ENCODE data around the gene DUOX1.

The DUOX1 gene

DNA sequence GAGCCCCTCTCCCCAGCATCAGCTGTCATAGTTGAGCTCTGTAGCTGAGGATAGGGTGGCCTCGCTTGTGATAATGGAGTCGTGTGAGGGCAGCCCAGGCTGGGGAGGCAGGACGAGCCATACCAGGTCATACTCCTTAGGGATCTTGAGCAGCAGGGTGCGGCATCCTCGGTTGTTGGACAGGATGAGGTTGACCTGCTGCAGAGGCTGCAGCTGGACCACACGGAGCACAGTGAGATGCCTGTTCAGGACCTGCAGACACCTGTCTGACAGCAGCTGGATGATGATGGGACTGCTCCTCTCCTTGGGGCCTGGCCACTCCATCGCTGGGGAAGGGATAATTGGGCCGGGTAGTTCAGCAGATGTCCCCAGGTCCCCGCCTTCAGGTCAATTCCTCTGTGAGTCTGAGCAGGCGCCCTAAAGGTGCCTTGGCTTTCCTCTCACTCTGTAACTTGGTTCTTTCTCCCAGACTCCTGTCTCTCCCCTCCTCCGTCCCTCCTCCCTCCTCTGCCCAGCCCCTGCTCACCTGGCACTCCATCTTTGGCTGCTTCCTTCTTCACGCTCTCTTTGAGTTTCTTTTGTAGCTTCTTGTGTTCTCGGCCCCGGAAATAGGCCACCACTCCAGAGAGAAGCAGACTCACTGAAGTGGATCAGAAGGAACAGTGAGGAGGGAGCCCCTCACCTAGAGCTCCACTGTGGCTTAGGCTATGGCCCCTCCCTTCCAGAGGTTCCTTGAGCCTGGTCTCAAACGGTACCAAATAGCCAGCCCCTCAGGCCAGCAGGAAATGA lies 23.6 kb upstream of the DUOX1 start:
- DNase-seq = no peak

DNA sequence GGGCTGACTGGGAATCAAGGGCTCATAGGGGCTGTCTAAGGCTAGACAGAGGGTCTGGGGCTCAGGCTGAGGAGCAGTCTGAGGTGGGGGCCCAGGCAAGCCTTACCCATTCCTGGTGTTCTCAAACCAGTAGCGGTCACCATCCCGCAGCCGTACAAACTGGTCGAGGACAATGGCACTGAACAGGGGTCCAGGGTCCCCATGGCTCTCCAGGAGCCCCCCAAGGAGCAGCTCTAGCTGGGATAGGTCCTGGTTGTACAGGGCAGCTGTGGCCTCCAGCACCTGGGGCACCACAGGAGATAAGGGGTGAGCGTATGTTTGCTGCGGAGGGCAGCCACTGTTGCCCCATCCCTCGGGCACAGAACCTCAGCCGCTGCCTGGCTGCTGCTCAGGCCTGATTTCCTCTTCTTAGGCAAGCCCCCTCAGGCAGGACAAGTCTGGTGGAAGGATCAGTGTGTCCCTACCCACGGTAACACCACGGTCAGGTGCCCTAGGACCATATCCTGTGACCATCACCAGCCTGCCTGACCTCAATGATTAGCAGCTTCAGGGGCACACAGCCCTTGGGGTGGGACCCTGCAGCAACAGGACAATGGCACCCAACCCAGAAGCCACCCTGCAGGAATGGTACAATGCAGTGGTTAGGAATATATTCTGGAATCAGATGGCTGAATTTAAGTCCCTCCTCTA lies 21.7 kb upstream of the DUOX1 start:
- no peak for DNase-seq

DNA sequence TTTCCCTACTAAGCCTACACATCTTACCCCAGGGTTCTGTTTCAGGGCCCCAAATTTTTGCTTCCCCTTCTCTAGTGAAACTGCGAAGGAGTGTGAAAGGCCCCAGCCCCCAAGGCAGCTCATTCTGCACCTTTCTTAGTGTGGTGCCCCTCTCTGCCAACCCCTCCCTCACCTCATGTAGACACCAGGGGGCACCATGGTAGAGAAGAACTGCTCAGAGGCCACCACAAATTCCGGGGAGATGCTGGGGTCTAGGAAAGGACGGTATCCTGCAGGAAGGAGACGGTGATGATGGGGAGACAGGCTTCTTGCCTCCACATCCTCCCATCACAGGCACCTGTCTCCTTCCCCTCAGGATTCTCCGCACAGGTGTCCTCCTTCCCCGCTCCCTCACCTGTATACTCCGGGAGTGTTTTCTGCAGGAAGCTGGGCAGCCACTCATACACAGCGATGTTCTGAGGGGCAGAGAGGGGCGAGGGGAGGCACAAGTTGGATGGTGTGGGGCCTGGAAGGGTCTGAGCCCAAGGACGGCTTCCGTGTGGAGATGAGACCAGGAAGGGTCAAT lies 19.5 kb upstream of the DUOX1 start:
- no peak for DNase-seq

DNA sequence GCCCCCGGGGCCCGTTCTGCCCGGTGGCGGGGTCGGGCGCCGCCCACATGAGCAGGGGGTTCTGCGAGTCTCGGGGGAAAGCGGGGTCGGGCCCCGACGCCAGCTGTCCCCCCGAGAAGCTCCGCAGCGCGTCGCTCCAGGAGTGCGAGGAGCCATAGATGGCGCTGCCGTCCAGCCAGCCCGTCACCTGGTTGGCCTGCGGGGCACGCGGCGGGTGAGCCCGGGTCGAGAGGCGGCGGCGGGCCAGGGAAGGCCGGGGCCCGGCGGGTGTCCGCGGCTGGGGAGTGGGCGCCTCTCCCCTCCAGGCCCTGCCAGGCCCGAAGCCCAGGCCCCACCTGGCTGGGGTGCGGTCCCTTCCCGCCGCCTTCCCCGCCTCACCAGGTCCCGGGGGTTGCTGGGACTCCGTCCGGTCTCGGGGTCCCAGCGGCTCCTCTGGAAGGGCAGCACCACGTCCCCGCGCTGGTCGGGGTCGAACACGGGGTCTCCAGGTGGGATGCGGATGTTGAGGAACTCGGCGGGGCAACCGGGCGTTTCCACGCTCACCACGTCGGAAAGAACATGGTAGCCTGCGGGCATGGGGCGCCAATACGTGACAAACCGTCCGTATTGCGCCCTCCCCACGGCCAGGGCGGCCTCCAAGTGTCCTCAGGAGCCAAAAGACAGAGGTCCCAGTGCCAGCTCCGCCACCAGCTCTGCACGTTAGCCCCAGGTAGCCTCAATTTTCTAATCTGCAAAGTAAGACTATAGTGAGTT lies 18.2 kb upstream of the DUOX1 start:
- DNase-seq = no peak

DNA sequence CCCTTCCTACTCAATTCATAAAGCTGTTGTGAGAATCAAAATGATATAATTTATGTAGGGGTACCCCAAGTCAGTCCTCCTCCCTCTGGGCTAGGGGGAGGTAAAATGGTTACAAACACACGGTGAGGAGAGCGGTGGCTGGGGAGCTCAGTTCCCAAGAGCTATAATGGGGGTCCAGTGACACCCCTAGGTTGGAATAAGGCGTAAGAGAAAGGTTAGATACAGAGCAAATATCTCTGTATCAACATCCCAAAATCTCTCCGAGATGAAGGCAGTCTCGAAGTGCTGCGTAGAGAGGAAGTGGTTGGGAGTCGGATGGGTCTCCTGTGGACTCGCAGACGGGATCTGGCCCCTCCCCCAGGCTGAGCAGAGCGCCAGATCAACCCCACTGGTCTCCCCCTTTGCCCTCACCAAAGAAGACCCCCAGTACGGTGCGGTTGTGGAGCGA lies 17.6 kb upstream of the DUOX1 start:
- DNase-seq = no peak

DNA sequence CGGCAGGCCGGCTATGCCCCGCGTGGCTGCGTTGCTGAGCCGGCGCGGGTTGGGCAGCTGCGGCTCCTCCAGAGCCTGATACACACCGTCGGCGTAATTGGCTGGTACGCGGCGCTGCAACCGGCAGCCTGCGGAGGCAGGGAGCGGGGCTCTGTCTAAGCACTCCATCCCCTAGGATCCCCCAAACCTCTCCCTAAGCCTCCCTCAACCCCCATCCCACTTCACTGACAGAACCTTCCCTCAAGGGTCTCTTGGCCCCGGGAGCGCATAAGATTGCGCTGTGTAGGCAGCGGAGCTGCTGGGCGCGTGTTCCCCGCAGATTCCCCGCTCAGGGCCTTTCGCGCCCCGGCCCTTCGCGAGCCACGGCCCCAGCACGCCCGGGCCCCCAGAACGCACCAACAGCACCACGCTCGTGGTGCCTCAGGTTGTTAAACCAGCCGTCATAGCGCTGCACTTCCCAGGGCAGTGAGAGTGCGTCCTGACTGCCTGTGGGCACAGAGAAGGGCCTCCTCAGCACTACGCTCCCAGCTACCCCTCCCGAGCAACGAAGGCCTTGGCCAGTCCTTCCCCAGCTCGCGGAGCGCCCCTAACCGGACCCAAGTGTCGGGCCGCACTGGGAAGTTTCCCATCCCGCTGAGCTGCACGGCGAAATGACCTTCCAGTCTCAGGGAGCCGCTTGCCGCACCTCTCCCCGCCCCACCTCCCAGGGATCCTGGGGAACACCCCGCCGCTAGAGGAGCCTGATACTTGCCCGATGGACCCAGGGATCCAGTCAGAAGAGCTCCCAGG lies 17.0 kb upstream of the DUOX1 start:
- no peak for DNase-seq

DNA sequence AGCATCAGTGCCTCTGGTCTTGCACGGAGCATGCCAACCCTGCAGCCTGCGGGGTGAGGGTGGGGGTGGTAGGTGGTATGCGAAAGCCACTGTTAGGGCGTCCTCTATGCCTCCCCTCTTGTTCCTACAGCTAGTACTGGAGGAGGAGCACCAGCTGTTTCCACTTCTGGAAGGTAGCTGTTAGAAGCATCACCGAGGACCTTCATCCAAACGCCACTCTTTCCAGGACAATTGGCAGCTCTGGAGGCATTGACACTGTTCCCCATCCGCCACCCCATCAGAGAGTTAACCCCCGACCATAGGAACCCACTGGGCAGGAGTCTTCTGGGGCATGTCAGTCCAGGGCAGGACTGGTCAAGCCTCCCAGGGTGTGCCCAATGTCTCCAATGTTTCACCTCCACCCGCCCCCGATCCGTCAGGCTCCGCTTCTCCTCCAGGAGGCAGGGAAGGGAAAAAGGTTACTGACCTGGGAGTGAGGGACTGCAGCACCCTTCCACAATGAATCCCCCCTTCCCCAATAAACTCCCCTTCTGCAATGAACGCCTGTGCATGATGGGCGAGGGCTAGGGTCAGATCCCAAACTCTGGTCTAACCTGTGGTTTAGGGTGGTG lies 16.3 kb upstream of the DUOX1 start:
- DNase-seq = no peak

DNA sequence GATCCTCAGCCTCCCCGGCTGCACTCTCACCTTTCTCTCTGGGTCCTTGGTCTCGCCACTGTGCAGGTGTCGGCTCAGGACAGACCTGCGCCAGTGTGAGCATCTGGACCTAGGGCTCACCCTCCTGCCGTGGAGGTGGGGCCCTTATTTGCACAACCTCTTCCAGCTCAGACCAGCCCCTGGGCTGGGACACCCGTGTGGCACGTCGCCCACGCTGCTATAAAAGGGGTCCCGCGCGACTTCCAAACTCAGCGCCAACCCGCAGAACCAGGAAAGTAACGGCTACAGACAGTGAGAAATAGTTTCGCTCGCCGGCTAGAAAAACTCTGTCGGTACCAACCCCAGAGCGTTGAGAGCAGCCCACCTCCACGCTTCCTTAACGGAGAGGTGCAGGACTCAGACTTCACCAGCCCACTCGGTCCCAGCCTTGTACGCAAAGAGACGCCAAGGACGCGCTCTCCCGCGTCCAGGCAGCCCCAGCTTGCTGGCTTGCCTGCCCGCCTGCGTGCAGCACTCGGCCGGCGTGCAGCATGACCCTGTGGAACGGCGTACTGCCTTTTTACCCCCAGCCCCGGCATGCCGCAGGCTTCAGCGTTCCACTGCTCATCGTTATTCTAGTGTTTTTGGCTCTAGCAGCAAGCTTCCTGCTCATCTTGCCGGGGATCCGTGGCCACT lies 15.6 kb upstream of the DUOX1 start, which contains the start of the genes DUOX2 and DUOXA2:
DUOX2 (minus strand) TSS at position 97 of the 675 bp plus-strand sequence. CDS start 761 bp downstream, outside the sequence.
DUOXA2 (plus strand) TSS at position 251 of the 675 bp plus-strand sequence; CDS start at position 531, 280 bp downstream.
- no peak for DNase-seq

DNA sequence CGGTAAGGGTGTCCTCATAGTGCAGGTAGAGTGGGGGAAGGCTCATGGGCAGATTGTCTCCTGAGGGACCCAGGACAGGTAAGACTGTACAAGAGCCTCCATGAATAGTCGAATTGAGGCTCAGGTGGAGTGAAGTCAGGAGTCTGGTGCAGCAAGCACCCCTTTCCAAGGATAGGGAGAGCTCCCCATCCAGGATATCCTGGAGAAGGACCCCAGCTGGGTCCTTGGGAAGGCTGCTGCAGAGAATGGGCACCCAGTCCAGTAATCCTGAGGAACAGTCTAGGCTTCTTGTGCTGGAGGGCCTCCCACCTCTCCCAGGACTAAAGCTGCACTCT lies 15.1 kb upstream of the DUOX1 start:
- DNase-seq = no peak

DNA sequence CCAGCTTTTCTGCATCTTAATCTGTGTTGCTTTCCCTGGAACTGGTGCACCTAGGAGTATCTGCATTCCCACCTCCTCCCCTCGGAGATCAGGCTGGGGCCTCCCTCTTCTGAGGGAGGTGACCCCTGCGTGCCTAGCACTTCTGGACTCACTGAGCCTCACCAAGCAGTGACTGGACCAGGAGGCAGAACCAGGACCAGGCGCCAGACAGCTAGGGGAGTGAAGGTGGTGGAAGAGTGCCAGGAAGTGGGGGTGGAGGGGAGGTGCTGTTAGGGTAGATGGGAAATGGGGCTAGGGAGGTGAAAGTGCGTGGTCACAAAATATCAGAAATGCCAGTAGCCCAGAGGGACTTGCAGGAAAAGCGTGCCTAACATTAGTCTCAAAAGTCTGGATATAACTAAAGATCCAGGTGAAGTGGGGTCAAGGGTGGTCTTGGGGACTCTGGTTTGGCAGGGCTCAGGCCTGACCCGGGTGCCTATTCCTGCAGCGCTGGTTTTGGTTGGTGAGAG lies 14.4 kb upstream of the DUOX1 start:
- no peak for DNase-seq

DNA sequence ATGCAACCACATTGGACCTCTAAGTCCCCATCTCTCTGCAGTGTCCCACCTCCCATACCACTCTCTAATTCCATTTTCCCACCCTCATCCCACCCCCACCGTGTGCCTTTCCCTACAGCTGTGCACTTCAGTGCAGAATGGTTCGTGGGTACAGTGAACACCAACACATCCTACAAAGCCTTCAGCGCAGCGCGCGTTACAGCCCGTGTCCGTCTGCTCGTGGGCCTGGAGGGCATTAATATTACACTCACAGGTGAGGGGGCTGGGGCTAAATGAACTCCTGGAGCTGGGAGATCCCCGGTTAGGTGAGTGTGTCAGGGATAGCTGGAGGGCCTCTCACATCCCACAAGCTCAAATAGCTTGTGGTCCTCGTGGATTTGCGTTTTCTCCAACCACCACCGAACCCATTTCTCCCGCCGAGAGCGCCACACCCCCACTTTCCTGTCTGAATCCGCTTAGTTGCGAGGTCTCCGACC lies 13.8 kb upstream of the DUOX1 start:
- DNase-seq = no peak

DNA sequence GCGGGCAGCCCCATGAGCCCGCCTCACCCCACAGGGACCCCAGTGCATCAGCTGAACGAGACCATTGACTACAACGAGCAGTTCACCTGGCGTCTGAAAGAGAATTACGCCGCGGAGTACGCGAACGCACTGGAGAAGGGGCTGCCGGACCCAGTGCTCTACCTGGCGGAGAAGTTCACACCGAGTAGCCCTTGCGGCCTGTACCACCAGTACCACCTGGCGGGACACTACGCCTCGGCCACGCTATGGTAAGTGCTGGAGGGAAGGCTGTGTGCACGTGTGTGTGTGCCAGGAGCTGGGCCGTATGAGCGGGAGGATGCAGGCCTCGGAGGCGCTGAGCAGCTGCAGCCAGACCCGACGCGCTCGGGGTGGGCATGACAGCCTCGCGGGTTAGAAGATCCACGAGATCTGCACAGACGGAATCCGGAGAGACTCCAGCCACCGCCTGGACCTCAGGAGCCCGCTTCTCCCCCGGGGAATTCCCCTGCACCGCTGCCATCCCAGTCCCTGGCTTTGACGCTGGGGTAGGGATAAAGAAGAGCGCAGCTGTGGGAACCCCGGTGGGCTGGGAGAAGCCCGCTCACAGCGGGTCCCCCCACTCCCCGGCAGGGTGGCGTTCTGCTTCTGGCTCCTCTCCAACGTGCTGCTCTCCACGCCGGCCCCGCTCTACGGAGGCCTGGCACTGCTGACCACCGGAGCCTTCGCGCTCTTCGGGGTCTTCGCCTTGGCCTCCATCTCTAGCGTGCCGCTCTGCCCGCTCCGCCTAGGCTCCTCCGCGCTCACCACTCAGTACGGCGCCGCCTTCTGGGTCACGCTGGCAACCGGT lies 13.1 kb upstream of the DUOX1 start:
- DNase-seq = no peak

DNA sequence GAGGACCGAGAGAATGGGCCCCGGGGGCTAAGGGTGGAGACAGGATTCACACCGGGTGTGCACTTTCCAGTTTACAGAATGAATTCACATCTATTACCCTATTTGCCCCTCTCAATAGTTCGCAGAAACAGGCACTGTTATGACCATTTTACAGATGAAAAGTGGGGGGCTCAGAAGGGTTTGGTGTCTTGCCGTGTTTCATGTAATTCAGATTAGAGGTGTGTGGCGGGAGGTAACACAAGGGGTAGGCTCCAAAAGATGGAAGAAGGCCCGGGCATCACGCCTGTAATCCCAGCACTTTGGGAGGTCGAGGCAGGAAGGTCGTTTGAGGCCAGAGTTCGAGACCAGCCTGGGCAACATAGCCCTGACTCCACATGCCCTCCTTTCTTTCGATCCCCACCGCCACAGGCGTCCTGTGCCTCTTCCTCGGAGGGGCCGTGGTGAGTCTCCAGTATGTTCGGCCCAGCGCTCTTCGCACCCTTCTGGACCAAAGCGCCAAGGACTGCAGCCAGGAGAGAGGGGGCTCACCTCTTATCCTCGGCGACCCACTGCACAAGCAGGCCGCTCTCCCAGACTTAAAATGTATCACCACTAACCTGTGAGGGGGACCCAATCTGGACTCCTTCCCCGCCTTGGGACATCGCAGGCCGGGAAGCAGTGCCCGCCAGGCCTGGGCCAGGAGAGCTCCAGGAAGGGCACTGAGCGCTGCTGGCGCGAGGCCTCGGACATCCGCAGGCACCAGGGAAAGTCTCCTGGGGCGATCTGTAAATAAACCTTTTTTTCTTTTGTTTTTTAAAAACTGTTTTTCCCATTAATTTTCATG lies 12.3 kb upstream of the DUOX1 start:
- no peak for DNase-seq

DNA sequence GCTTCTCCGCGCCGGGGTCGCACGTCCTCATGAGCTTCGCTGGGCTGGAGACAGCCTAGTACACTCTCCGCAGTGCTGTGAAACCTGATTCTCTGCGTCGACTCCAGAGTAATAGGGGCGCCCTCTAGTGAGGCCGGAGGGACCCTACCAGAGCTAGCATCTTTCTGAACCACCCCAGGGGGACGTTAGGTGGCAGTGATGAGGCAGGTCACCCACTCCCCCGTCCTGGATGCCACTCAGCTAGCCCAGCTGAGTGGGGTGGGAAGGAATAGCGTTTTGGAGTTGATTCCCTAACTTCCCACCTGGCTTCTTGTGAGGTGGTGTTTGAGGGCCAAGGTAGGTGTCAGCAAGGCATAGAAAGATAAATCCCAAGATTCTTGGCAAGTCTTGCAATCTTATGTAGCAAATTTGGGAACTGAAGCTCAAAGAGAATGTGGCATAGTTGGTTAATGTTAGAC lies 11.6 kb upstream of the DUOX1 start:
- DNase-seq = peak; percentile 83

DNA sequence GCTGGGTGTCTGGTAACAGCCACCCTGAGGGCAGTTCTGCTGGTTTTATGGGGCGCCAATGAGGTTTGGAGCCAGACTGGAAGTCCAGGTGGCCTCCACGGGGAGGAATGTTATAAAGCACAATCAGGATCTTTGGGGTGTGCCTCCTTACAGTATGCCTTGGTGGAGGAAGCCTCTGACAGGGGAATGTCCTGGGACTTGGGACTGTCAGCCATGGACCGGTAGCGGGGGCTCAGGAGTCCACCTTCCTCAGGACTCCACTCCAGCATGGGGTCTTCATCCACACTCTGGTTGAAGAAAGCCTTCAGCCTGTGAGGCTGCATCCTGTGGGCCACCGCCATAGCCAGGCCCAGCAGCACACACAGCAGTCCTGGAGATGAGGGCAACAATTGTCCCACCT lies 10.8 kb upstream of the DUOX1 start:
- DNase-seq = no peak

DNA sequence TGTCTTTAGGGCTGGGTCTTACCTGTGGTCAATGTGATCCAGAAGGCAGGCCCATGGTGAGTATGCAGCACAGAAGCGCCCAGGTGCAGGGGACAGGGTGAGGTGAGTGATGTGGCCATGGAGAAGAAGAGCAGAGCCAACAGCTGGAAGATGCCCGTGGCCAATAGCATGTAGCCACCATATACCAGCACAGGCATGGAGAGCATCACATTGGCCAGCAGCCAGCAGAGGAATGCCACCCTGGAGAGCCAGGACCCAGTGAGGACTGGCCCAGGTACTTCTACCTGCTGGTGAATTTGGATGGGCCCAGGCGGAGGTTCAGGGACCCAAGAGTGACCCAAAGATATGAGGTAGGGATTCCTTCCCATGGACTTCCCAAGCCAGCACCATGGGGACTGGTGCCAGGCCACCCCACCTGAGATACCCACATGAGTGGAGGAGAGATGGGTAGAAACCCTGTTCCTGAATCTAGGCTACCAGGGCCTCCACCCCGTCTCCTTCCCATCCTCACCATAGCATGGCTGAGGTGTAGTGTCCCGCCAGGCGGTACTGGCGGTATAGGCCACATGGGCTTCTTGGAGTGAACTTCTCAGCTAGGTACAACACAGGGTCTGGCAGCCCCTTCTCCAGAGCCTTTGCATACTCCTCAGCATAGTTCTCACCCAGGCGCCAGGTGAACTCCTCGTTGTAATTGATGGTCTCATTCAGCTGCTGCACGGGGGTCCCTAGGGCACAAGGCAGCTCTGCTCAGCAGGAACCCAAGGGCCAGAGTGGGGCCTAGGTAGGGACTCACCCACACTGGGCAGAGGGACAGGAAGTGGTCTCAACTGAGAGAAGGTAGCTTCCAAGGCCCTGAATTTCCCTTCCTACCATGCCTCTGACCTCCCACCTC lies 9.5 kb upstream of the DUOX1 start:
- no peak for DNase-seq

DNA sequence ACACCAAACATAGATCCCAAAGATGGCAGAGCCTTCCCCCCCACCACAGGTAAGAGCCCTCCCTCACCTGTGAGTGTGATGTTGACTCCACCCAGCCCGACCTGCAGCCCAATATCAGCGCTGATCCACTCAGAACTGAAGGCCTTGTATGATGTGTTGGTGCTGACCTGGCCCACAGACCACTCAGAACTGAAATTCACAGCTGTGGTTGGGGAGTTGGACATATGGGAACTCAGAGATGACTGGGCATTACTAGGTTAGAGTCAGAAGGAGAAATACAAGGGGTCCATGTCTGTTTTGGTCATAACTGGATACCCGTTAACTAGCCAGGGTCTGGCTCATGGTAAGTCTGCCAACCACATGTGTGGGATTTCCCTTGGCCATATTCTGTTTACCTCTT lies 8.8 kb upstream of the DUOX1 start:
- DNase-seq = no peak
